GM18868 (cell line): ENCODE measurements around the gene PYGO2.

ENCODE experiments used
- ATAC-seq: cut with Tn5 transposase; IDR thresholded peaks from one replicate; pipeline ENCODE4 v1.9.1; 2021; ENCODE audit warnings: mild to moderate bottlenecking, moderate library complexity; ENCODE audit not compliant: unreplicated experiment

Gene PYGO2, protein sequence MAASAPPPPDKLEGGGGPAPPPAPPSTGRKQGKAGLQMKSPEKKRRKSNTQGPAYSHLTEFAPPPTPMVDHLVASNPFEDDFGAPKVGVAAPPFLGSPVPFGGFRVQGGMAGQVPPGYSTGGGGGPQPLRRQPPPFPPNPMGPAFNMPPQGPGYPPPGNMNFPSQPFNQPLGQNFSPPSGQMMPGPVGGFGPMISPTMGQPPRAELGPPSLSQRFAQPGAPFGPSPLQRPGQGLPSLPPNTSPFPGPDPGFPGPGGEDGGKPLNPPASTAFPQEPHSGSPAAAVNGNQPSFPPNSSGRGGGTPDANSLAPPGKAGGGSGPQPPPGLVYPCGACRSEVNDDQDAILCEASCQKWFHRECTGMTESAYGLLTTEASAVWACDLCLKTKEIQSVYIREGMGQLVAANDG

DNA sequence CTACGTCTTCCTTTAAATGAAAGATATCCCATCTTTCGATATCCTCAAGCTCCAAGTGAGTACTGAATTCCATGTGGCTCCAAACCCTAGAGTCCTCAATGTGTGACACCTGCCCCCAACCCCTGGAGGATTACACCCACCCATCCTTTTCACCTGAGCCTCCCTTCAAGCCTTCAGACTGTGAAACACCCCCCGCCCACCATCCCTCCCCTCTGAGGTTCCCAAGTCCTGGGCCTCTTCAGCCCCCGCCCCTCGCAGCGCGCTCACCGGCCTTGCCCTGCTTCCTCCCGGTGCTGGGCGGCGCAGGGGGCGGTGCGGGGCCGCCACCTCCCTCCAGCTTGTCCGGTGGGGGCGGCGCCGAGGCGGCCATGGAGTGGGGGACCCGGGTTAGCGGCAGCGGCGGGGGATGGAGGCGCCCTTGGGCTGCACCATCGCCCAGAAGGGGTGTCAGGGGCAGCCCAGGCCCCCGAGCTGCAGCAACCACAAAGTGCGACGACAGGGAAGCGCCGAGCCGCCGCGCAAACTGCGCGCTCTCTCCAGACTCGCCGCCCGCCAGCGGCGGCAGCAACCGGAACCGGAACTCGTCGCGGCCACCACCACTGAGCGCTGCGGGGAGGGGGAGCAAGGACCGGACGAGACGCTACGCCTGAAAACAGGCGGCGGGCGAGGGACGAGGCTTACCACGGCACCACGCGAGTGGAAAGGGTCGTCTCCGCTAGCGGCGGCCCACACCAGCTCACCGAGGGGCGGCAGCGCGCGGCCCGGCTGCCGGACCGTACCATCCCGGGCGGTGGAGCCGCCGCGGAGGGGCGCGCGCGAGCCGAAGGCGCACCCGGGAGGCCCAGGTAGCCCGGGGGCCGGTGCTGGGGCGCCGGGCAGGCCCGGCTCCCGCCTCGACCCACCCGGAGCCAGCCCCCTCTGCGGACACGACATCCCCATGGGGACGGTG lies at the start of gene PYGO2:
PYGO2 (minus strand) TSS at position 576 of the 949 bp plus-strand sequence; CDS start at position 370, 206 bp downstream.
- peak; percentile 79 for ATAC-seq

DNA sequence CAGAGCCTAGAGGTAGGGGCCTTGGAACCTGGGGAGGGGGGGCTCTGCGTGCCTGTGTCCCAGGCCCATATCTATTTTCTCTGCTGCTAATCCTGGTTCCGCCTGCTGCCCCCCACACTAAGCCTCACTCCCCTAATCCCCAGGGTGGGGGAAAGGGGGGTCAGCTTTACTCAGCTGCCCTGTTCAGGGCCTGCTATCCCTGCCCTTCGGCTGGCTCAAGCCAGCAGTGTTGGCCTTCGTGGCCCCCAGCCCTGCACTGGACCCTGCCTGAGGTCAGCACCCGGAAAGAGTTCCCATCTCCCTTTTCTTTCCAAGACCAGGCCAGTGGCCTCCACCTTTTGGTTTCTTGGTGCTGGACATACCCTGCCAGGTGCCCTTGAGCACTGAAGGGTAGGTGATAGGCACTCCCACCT lies 49.4 kb upstream of the PYGO2 start:
- ATAC-seq: no peak

DNA sequence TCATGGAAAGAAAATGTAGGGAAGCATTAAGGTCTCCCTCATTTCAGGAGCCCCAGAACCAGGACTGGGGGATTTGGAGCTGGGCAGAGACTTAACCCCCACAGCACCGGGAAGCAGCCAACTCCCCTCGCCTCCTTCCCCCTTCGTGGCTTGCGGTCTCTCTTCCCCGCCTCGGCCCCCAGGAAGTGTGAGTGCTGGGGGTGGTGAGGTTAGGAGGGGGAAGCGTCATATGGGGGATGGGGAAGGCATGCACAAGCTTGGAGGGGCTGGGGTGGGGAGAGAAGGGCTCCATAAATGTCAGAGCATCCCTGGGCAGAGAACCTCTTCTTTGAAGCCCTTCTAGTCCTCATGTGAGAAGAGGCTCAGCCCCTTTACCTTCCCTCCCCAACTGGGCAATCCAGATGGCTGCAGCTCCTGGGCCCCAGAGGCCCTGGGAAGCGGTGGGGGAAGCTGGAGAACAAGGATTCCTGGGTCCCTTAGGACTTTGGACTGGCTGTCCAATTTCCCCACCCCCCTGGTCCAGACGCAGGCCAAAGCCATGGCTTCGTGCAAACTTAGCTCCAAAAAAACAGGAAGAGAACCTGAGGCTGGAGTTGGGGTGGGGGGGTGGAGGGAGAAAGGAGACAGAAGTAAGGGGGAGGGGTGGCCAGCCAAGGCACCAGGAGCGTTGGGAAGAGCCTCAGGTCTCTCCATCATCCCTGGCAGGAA lies 48.8 kb upstream of the PYGO2 start:
- ATAC-seq: no peak

DNA sequence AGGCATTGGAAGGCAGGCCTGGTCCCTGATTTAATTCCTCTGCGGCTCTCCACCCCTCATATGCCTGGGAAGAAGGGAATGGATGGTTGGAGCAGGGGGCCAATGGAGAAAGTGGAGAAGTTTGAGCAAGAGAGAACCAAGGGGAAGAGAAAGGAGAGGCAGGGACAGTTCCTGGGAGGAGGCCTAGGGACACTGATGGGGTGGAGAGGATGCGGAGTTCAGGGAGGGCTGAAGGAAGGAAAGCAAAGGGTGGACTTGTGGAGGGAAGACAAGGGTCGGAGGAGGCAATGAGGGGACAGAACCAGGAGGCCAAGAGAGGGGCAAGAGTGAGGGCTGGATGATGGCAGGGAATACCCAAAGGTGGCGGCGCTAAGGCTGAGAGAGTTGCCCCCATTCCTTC lies 48.2 kb upstream of the PYGO2 start:
- ATAC-seq: no peak

DNA sequence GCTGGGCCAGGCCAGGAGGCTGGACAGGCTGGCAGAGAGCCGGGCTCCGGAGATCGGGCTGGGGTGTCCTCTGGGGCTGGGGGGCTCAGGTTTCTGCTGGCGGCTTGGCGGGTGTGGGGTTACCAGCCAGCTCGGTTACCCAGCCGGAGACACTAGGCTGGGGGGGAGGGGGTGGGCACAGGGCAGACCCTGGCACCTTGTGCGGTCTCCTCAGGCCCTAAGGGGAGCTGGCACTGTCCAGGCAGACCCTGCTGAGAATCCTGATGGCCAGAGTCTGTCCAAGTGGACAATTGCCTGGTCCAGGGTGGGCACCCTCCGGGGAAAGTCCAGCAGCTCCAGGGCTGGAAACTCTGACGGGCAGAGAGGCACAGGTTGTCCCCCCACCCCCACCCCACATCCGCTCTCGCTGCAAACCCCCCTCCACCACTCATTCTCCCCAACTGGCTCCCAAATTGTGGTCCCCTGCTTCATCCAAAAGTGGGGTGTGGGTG lies 47.7 kb upstream of the PYGO2 start:
- ATAC-seq: no peak

DNA sequence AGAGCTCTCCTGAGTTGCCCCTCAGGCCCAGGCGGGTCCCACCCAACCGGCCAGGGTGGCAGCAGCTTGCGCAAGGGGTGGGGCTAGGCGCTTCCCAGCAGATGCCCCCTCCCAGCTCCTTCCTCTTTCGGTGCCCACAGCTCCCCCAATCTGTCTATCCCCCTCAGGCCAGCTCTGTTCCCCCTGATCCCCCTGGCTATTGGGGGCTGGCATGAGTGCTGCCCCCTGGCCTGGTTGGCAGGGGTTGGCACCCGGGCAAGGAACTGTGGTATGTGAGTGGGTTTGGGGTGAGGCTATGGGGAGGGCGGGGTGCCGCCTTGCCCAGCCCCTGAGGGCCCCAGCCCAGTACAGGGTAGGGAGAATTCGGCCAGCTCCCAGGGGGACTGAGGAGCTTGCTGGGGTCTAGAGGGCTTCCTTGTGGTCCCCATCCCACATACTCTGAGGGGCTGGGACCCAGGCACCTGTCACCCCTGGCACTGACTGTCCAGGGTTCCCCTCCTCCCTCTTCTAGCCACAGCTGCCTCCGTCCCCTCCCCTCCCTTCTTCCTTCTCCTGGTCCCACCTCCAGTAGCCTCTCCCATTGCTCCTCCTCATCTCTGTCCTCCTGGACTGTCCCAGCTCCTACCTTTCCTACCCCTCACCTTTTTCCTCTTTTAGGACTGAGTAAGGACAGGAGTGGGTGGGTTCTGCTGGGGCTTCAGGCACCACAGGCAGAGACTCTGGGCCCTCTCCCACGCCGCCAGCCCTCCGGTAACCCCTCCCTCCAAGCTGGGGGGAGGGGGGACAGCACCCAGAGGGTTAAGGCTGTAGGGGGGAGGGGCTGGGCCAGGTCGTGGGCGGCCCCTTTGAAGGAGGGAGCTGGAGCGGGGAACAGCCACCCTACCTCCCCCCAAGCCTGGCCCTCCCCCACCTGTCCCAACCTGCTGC lies 46.7 kb upstream of the PYGO2 start:
- no peak for ATAC-seq

DNA sequence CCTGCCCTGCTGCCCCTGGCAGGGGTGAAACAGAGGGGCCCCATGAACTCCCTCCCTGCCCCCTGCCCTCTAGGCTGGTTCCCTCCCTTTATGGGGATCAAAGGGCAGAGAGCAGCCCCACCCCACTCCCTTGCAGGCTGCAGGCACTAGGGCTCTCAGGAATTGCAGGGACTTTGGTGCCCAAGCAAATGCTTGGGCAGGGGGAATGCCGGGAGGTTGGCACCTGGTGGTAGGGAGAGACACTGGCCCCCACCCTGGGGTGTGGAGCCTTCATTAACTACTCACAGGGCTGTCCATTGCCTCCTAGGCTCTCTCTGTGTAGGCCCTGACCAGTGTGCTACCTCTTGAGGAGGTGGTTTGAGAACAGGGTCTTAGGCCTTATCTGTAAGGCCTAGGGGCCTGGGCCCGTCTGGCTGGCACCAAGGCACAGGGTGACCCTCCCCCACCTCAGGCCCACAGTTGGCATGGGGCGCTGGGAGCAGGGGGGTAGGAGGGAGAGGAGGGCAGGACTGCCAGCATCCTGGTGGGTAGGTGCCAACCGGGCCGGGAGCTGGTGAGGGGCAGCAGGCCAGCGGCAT lies 45.8 kb upstream of the PYGO2 start:
- ATAC-seq: no peak

DNA sequence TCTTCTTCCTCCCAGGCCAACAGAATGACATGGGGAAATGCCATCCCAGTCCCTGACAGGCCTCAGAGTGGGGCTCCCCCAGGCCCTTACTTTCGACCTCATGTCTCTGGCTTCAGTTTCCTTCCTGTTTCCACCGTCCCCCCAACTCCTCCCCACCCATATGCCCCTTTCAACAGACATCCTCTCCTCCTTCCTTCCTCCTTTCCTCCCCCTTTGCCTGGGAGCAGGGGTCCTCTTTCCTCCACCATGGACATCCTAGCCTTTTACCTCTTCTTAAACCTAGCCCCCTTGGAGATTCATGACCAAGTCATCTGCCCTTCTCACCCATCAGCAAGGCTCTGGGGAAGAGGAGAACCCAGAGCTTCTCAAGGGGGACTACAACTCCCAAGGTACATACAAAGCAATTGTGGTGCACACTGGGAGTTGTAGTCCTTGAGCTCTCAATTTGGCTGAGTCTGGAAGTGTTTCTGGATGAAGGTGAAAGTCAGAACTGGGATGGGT lies 45.1 kb upstream of the PYGO2 start:
- ATAC-seq: no peak

DNA sequence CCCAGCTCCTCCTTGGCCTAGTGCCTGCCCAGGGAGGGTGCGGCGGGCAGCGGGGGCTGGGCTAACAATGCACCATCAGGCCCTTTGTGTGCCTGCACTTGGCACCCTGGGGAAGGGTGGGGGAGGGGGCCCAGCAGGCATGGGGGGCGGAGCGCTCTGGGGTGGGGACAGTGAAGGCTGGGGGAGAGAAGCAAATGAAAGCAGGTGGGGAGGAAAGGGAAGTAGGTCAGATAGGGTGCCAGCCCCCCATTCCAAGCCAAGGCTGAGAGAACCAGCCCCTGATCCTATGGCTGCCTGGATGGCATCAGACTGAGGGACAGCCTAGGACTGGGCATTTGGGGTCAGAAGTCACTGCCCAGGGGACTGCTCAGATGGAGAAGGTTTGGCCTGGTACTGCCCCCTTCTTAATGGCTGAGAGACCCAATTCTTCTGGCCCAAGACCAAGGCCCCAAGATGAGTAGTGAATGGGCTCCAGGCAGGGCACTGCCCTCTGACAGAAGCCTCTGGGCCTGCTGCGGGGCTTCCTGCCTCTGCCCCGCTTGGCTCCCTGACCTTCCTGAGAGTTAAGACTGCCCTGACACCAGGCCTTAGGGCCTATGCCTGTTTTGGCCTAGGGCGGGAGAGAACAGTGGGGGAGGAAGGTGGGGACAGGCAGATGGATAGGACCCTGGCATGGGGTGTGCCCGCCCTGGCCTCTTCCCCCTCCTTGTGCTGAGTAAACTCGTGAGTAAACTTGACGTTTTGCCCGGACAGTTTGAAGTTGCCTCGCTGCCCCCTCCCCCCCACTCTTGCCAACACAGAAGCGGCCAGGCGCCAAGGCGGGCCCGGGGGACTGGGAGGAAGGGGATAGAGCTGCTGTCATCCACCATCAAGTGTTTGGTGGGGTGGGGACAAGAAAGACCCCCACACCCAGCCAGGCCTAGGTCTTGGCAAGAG lies 43.8 kb upstream of the PYGO2 start:
- ATAC-seq: no peak

DNA sequence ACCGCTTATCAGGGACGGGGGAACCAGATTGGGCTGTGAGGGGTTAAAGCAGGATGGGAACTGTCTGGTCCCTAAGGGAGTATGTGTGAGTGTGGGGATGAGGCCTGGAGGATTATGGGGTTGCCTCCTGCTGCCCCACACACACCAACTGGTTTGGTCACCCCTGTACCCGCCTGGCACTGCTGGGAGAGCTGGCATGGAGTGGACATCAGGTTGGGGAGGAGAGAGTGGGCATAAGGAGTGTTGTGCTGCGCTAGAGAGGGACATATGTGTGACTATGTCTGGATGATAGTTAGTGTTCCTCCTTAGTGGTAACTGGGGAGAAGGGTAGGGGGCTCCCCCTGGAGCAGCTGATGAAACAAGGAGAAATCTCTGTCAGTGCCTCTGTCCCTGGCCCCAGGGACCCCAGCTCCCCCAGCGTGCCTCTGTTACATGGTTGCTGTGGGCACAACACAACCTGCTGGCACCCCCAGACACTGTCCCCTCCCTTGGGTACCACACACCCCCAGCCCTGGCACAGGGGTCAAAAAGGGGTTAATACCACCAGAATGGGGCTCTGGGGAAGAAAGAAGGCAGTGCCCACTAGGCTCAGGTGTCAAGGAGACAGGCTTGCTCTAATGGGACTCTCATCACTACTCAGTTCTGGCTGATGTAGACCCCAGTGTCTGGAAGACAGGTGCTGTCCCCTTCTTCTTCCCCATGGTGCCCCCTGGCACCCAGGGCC lies 42.9 kb upstream of the PYGO2 start:
- no peak for ATAC-seq

DNA sequence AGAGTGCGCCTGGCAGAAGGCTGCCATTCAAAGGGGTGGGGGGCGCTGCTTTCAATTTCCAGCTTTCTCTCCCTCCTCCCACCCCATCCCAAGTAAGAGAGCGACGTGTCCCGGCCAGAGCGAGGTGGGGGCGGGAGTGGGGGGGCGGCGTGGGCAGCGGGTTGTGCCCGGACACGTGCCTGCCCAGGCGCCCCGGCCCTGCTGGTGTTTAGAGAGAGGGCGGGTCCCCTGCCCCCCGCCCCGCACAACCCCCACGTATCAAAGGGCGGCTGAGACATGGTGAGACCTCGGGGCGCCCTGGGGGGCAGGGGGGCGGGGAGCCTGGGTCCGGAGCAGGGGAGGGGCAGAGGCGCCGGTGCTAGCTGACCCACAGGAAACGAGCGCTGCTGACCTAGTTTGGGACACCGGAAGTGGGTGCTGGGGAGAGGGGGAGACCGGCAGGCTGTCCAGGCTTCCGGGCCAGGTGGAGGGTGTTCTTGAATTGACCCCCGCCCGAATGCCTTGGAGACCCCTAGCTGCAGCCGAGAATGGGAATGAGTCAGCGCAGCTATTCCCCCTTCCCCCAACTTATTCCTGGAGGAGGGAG lies 42.3 kb upstream of the PYGO2 start:
- ATAC-seq: no peak

DNA sequence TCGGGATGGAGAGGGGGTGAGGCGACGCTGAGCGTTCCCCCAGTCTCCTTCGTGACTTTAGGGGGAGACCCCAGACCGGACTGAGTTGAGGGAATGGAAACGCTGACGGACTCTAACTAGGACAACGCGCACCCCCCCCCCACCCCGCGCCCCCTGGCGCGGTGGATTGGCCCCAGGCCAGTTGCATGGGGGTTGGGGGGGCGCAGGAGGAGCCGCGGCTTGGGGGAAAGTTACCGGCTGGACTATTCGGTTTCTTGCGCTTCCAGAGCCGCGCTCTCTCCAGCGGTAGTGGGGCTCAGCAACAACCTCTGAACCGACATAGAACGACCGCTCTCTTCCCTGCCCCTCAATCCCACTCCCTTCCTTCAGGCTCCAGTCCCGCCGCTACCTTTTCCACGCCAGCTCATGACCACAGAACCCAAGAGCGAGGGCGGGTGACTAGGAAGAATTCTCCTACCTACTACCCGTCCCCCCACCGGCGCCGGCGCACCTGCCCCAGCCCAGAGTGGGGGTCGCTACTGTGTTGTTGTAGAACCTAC lies 41.7 kb upstream of the PYGO2 start:
- no peak for ATAC-seq

DNA sequence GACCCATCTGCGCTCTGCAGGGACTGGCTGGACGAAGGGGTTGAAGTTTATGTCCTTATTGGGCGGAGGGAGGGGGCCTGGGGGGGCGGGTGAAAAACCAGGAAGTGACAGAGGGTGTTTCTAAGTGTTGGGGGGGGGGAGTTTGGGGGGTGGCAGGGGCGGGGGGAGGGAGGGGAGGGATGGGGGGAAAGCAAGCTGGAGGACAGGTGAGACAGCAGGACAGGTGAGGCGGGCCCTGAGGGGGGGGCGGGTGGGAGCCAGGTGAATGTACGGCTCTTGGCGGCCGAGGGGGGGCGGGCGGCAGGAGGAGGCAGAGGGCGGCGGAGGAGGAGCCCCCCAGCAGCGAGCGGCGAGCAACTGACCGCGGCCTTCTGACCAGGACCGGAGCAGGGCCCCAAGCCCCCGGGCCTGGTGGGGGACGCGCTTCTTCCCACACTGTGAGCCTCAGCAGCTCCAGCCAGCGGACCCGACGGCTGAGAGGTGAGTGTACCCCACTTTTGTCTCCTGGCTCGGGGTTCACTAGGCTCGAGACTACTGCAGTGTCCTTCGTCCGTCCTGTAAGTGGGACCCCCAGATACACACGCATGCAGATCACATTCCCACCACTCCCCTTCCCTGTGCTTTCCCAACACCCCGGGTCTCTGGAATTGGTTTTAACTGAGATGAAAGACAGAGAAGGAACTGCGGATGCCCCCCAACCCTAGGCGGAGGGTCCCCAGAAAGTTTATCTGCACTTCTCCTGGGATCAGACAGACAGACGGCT lies 41.1 kb upstream of the PYGO2 start, which contains the start of gene ZBTB7B:
ZBTB7B (plus strand) TSS at position 339 of the 763 bp plus-strand sequence. CDS start 11,859 bp downstream, outside the sequence.
- ATAC-seq: no peak

DNA sequence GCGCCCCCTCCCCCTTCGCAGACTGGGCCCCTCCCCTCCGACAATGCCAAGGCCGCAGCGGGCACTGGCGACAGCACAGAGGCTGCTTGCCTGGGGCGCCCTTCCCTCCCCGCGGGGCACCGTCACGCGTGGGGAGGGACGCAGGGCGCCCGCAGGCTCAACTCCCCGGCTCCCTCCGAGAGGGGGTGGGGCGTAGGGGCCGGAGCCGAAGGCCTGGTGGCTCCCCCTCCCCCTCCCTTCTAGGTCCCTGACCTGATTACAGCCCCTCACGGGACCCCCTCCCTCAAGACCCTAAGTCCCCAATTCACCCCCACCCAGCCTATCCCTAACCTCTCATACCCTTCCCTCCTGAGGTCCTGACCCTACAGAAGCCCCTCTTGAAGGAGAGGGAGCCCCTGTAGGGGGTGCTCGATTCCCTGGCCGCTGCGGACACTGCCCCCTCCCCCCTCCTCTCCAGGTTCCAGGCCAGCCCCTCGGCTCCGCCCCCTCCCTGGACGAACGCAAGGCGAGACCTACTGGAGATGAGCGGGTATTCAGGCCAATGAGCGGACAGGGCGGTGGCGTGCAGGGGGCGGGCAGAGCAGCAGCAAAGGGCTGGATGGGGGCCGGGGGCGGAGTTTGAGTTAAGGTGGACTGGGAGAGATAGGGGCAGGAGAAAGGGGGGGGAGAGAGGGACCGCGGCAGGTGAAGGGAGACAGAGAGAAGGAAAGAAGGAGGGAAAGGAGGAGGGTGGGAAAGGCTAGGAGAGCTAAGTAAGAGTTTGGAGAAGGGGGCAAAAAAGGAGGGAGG lies 40.3 kb upstream of the PYGO2 start:
- peak; percentile 58 for ATAC-seq

DNA sequence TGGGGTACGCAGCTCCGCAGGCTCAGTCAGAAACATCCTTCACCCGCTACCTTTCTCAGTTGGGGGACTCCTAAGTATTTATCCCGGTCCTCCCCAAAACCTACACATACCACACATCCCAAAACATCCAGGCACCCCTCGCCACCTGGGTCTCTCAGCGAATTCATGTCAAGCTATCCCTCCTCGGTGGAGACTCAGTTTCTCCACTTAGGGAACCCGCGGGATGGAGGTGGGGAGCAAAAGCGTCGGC lies 39.8 kb upstream of the PYGO2 start:
- no peak for ATAC-seq
